NCI-H1436 treated with DMSO at 0.1 percent for 48 hours (cell line): ENCODE measurements around the gene WWP2.
"Not testable (repeated sequence)": the region's sequence is repeated elsewhere in the genome, so short reads cannot be mapped to it uniquely, and the experiment has no call there.

Source experiments
- DNase-seq: peaks from one replicate; lab custom pipeline; 2025; lab: John Stamatoyannopoulos, UW

Gene WWP2

GRCh38 chr16:69745959-69746358 is 16.2 kb upstream of the WWP2 start:
- no peak for DNase-seq

GRCh38 chr16:69747115-69747514 is 15.0 kb upstream of the WWP2 start:
- DNase-seq = no peak

GRCh38 chr16:69748694-69749345 is 13.3 kb upstream of the WWP2 start:
- DNase-seq = no peak

GRCh38 chr16:69754143-69754468 is 8.0 kb upstream of the WWP2 start:
- DNase-seq = no peak

- peak; percentile 92 for DNase-seq
Measured at GRCh38 chr16:69754469-69755310, 7.4 kb upstream of the WWP2 start, which contains the start of gene NOB1. NOB1 (minus strand) TSS chr16:69754926; CDS start chr16:69754910, 16 bp downstream.

GRCh38 chr16:69756705-69757104 is 5.4 kb upstream of the WWP2 start:
- no peak for DNase-seq

GRCh38 chr16:69757375-69757774 is 4.8 kb upstream of the WWP2 start:
- not testable (repeated sequence) for DNase-seq

- DNase-seq = no peak
Measured at GRCh38 chr16:69762814-69763598, 874 bp downstream of the WWP2 start.

GRCh38 chr16:69763599-69763942 is 1.4 kb downstream of the WWP2 start:
- no peak for DNase-seq

- no peak for DNase-seq
Measured at GRCh38 chr16:69767459-69768229, 5.5 kb downstream of the WWP2 start.

- no peak for DNase-seq
Measured at GRCh38 chr16:69768666-69769065, 6.5 kb downstream of the WWP2 start.

- DNase-seq = no peak
Measured at GRCh38 chr16:69769404-69769803, 7.3 kb downstream of the WWP2 start.

GRCh38 chr16:69771651-69771967 is 9.5 kb downstream of the WWP2 start:
- DNase-seq = no peak

GRCh38 chr16:69773260-69773947 is 11.3 kb downstream of the WWP2 start:
- no peak for DNase-seq

- no peak for DNase-seq
Measured at GRCh38 chr16:69775563-69775962, 13.4 kb downstream of the WWP2 start.

GRCh38 chr16:69779724-69780123 is 17.6 kb downstream of the WWP2 start:
- no peak for DNase-seq

GRCh38 chr16:69781118-69781517 is 19.0 kb downstream of the WWP2 start:
- no peak for DNase-seq

- DNase-seq = no peak
Measured at GRCh38 chr16:69784586-69784985, 22.5 kb downstream of the WWP2 start.

- DNase-seq = no peak
Measured at GRCh38 chr16:69787883-69788282, 25.8 kb downstream of the WWP2 start.

GRCh38 chr16:69791391-69791847 is 29.3 kb downstream of the WWP2 start:
- not testable (repeated sequence) for DNase-seq

- DNase-seq = no peak
Measured at GRCh38 chr16:69793526-69793925, 31.4 kb downstream of the WWP2 start.

GRCh38 chr16:69794486-69794885 is 32.4 kb downstream of the WWP2 start:
- no peak for DNase-seq
